Body of pancreas (tissue), 4 donors: ENCODE measurements around the gene CCDC57. TPM values are rescaled to one million over a fixed set of nuclear protein-coding genes. Genes with fewer than 3 reads are reported as not detected.

Experiments
- ATAC-seq: fragments of 150-250 bp; one replicate; pipeline ENCODE4 v1.9.1; 2016
- DNase-seq, 4 donors: peaks; one replicate each; pipeline ENCODE4 v3.0.0-alpha.2; 2019
- H3K27ac ChIP-seq, 4 donors: fragments of 200-600 bp; sonication (generic); 1 replicate in 3 of 4; 2 replicates in 1 of 4; pipeline versions ENCODE4 v1.5.1 to v1.6.1; 2016 to 2019; ENCODE audit warnings: mild to moderate bottlenecking in 1 of 4, mixed read lengths in 1 of 4, moderate library complexity in 1 of 4
- H3K27me3 ChIP-seq, 2 donors: fragments of 200-600 bp; sonication (generic); one replicate each; pipeline ENCODE4 v1.6.0; 2016; ENCODE audit warnings: mild to moderate bottlenecking in 1 of 2
- H3K36me3 ChIP-seq, 2 donors: fragments of 200-600 bp; sonication (generic); replicated peaks in 1 of 2; 2 replicates each; pipeline ENCODE4 v1.5.1; 2016; ENCODE audit warnings: low read depth in 2 of 2; ENCODE audit not compliant: insufficient read depth in 1 of 2
- H3K4me1 ChIP-seq: fragments of 200-600 bp; sonication (generic); one replicate; pipeline ENCODE4 v1.6.0; 2016
- H3K4me3 ChIP-seq, 2 donors: fragments of 200-600 bp; sonication (generic); 1 replicate in 1 of 2; 2 replicates in 1 of 2; pipeline ENCODE4 v1.5.1; 2016 to 2019
- H3K9me3 ChIP-seq, 3 donors: fragments of 200-600 bp; sonication (generic); 1 replicate in 2 of 3; 2 replicates in 1 of 3; pipeline ENCODE4 v1.5.1; 2016
- POLR2A ChIP-seq, 3 donors: fragments of 450-650 bp; IDR thresholded peaks; one replicate each; pipeline ENCODE4 v1.6.1; 2016; ENCODE audit warnings: antibody characterized with exemption in 3 of 3, mild to moderate bottlenecking in 2 of 3
- WGBS, 2 donors: methylation state at CpG; one replicate each; pipeline ENCODE4 v1.1.5; 2017; 5-methylcytosine and 5-hydroxymethylcytosine counted together
- intact Hi-C: fragments of 100-400 bp; cut with DNase I; formaldehyde crosslinking; loops from one replicate; pipeline ENCODE4 v1.15.1; 2023
- total RNA-seq, 2 donors: library from RNA; depleted of rRNA; stranded (reverse); fragments of >200 nt; gene quantifications; one replicate each; pipeline ENCODE4 v1.1.0, GENCODE V29; 2016
- TF ChIP-seq, protein P1 (sequence below), 7 experiments: fragments of 450-650 bp in 4 of 7; fragments of 200-600 bp in 3 of 7; sonication (generic) in 3 of 7; IDR thresholded peaks; one replicate each; pipeline ENCODE4 v1.5.1; 2016 to 2019; ENCODE audit warnings: antibody characterized with exemption in 7 of 7

Gene CCDC57
- total RNA-seq, 2 donors from 2014 or later, result 24.1 to 60.3 TPM

DNA sequence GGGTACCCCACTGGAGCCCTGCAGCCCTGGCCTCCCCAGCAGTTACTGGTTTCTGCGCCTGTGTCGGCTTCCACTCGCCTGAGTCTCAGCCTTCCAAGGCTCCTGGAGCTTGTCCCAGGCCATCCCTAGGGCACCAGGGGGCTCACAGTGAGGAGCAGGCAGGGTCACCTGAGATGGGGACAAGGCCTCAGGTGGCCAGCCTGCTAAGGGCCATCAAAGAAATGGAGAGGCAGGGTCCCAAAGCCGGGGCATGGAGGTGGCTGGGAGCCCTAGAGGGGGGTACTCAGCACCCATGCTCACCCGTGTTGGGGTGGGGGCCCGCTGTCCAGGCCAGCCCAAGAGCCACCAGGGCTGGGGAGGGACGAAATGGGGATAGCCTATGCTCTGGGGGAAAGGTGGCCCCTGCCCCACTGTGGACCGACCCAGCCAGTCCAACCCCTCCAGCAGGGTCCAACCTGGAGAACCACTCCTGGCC, 115.9 kb downstream of the CCDC57 start:
- ATAC-seq, result no peak
- WGBS, 2 donors, result 51 to 67% methylated on average over 5 to 8 of the region's 8 CpGs
- H3K27ac ChIP-seq, result peak overlapping the region in 3 of 4 donors; percentile 89 to 97 (median 97)

DNA sequence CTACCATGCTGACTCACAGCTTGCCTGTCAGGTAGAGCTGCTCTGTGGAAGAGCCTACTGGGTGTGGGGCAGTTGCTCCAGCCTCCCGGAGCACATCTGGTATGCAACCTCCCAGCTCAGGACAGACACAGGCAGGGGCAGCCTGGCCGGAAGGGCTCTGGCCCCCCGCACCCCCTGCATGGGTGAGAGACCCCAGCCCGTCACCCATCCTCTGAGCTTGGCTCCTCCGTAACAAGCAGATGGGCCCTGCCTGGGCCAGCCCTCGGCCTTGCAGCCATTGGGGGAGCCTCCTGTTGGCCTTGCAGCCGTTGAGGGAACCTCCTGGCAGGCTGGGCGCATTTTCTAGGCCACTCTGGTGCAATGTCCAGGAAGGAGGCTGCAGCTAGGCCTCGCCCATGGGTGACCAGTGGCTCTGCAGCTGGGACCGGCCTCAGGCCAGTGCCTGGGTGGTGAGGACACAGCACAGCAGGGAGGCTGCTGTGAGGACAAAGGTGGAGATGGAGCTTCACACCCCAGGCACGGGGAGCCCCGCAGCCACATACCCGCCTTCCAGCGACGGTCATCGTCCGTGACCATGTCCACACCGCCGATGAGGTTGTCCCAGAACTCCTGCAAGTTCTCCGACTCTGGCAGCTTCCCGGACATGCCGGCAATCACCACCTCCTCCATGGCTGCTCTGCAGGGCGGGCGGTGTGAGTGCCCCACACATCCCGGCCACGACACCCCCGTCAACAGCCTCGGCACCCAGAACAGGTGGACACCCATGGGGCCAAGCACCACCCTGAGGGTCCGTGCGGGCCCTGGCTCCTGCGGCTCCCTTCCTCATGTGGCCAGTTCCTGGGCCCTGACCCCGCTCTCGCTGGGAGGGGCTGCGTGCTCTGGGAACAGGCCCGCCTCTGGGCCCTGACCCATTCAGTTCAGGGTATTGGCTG, 116.6 kb downstream of the CCDC57 start:
- TF ChIP-seq POLR2A (IDR thresholded peaks at IDR 0.05), result no peak
- TF ChIP-seq, protein P1, sequence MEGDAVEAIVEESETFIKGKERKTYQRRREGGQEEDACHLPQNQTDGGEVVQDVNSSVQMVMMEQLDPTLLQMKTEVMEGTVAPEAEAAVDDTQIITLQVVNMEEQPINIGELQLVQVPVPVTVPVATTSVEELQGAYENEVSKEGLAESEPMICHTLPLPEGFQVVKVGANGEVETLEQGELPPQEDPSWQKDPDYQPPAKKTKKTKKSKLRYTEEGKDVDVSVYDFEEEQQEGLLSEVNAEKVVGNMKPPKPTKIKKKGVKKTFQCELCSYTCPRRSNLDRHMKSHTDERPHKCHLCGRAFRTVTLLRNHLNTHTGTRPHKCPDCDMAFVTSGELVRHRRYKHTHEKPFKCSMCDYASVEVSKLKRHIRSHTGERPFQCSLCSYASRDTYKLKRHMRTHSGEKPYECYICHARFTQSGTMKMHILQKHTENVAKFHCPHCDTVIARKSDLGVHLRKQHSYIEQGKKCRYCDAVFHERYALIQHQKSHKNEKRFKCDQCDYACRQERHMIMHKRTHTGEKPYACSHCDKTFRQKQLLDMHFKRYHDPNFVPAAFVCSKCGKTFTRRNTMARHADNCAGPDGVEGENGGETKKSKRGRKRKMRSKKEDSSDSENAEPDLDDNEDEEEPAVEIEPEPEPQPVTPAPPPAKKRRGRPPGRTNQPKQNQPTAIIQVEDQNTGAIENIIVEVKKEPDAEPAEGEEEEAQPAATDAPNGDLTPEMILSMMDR (IDR thresholded peaks at IDR 0.05), result no peak
- no peaks in the 10 kb centered on the region for H3K27me3 ChIP-seq
- intact Hi-C loops, result no loop called here
- WGBS, 2 donors, result 92% methylated on average over 32 of the region's 35 CpGs; no CpG with 5 or more reads in 1 of the 2 donors
- H3K4me3 ChIP-seq, result no peak overlapping the region
- H3K36me3 ChIP-seq, result peaks cover 0 to 22% of the 10 kb centered on the region in 2 donors
- H3K4me1 ChIP-seq, result peaks cover 34% of the 10 kb centered on the region
- DNase-seq (no peak), ATAC-seq (no peak)
- H3K27ac ChIP-seq, result no peak overlapping the region
- H3K9me3 ChIP-seq, result no peaks in the 10 kb centered on the region

More for the DNA sequence above, 115.9 kb downstream of the CCDC57 start:
- Histone ChIP-seq H3K27me3 (no peaks in the 10 kb centered on the region), H3K9me3 (no peaks in the 10 kb centered on the region), H3K36me3 (peaks cover 0 to 19% of the 10 kb centered on the region in 2 donors), H3K4me1 (peaks cover 41% of the 10 kb centered on the region), H3K4me3 (peak overlapping the region; percentile 56 to 58)
- DNase-seq, result no peak
- TF ChIP-seq POLR2A (IDR thresholded peaks at IDR 0.05), result no peak
- TF ChIP-seq, protein P1 (IDR thresholded peaks at IDR 0.05), result no peak
- intact Hi-C loops, result no loop called here

DNA sequence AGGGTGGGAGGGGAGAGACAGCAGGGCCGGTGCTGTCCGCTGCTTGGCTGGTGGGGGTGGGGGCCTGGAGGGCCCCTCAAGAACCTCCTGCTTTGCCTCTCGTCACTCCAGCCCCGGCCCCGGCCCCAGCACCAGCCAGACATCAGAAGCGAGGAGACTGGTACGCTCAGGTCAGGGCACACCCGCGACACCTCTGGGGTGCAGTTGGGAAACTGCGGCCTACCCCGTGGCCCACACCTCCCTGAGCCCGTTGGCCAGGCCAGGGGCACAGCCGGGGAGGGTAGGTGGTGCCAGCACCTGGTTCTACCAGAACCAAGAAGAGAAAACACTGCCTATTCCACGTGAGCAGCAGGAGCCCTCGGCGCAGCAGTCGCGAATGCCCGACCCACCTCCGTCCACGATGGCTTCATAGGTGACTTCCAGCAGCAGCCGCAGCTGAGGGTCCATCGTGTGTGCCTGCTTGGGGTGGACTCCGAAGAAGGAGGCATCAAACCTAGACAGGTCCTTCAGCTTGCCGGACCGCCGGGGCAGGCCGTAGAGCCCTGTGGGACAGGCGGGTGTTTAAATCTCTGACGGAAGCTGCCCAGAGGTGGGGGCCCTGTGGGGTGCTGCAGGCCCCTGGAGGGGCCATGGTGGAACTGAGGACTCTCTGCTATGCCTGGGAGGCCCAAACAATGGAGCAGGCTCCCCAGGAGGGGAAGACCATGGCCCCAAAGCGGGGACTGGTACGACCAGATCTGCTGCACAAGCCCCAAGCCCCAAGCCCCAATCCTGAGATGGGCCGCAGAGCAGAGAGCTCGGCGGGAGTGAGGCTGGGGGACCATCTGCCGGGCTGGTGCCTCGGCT, 117.5 kb downstream of the CCDC57 start:
- Histone ChIP-seq H3K4me3 (no peak overlapping the region), H3K4me1 (peaks cover 28% of the 10 kb centered on the region), H3K9me3 (no peaks in the 10 kb centered on the region), H3K27me3 (no peaks in the 10 kb centered on the region), H3K27ac (no peak overlapping the region), H3K36me3 (peaks cover 0 to 26% of the 10 kb centered on the region in 2 donors)
- TF ChIP-seq, protein P1 (IDR thresholded peaks at IDR 0.05), result no peak
- TF ChIP-seq POLR2A (IDR thresholded peaks at IDR 0.05), result no peak
- ATAC-seq, result no peak
- no peak for DNase-seq
- intact Hi-C loops, result no loop called here
- 92% methylated on average over 15 to 33 of the region's 37 CpGs for WGBS, 2 donors

GRCh38 chr17:82092995-82093751, 119.5 kb downstream of the CCDC57 start:
- WGBS, 2 donors, result 94 to 100% methylated on average over 1 to 38 of the region's 40 CpGs
- no peak for TF ChIP-seq POLR2A (IDR thresholded peaks at IDR 0.05)
- TF ChIP-seq, protein P1 (IDR thresholded peaks at IDR 0.05), result no peak
- H3K27ac ChIP-seq, result no peak overlapping the region
- peaks cover 16% of the 10 kb centered on the region for H3K4me1 ChIP-seq
- H3K9me3 ChIP-seq, result no peaks in the 10 kb centered on the region
- H3K27me3 ChIP-seq, result no peaks in the 10 kb centered on the region
- peaks cover 8 to 40% of the 10 kb centered on the region in 2 donors for H3K36me3 ChIP-seq
- no peak for ATAC-seq
- intact Hi-C loops, result no loop called here
- DNase-seq, result no peak
- H3K4me3 ChIP-seq, result no peak overlapping the region
